ENCODE results near the gene VIM. TPM values are rescaled to one million over a fixed set of nuclear protein-coding genes. Genes with fewer than 3 reads are reported as not detected.

The VIM gene
- total RNA-seq, 1 donor from 2014 or later = 6,230 TPM

DNA sequence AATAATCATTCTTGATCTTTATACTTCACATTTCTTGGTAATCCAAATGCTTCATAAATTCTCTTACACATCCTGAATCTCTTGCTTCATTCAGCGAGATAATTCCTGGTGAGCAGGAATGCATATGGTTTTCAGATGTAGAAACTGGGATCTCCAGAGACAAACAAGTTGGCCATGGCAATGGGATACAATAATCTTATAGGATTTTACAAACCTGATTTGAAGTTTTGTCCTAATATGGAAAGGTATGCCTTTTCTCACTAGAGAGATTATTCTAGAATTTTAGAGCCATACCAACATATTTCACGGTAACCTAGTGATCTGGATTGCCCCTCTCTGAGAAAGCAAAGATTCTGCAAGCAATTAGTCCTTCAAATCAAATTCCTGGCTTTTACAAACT is 13.5 kb upstream of the VIM start:
- Histone ChIP-seq H3K27ac (peak overlapping the region; percentile 89 to 93), H3K4me3 (peak overlapping the region in 1 of 2 donors; percentile 21), H3K9me3 (no peaks in the 10 kb centered on the region), H3K36me3 (no peaks in the 10 kb centered on the region), H3K27me3 (no peaks in the 10 kb centered on the region), H3K4me1 (peaks cover 6 to 47% of the 10 kb centered on the region in 2 donors)
- intact Hi-C loops (cut with DNase I) = loop anchor here (2.0 kb wide), 2 partner anchors 14 kb away; partner anchors contain the start of genes TRDMT1 and VIM
- DNase-seq (ENCODE audit: low spot score in 2 of 2) = no peak
- TF ChIP-seq, protein P1, sequence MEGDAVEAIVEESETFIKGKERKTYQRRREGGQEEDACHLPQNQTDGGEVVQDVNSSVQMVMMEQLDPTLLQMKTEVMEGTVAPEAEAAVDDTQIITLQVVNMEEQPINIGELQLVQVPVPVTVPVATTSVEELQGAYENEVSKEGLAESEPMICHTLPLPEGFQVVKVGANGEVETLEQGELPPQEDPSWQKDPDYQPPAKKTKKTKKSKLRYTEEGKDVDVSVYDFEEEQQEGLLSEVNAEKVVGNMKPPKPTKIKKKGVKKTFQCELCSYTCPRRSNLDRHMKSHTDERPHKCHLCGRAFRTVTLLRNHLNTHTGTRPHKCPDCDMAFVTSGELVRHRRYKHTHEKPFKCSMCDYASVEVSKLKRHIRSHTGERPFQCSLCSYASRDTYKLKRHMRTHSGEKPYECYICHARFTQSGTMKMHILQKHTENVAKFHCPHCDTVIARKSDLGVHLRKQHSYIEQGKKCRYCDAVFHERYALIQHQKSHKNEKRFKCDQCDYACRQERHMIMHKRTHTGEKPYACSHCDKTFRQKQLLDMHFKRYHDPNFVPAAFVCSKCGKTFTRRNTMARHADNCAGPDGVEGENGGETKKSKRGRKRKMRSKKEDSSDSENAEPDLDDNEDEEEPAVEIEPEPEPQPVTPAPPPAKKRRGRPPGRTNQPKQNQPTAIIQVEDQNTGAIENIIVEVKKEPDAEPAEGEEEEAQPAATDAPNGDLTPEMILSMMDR (IDR thresholded peaks at IDR 0.05) = no peak

DNA sequence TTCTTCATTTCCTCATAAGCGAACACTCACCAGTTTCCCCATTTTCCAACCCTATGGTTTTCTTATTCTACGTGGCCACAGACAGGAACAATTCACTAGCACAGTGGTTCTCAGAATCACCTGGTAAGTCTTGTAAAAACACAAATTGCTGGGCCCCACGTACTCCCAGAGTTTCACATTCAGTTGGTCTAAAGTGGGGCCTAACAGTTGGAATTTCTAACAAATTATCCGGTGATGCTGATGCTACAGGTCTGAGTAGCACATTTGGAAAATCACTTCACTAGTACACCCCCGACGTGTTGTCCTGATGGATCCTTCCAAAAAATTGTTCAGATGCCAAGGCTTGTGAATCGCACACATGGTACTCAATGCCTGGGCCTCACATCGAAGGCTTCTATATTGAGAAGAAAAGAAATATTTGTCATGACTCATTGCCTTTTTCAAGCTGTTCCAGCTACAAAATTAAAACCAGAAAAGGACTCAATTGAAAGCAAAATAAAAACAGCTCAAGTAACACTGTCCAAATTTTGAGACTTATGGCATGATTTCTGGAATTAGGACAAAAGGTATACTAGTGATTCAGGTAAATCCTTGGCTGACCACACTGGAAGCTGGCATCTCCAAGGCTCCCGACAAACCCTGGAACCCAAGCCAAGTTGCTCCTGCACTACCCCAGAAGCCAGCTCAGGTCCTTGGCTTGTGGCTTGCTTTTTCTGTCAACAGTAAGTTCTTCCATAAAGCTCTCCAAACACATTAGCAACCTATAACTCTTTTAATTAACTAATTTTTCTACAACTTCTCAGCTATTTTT is 12.9 kb upstream of the VIM start:
- no peaks in the 10 kb centered on the region for H3K27me3 ChIP-seq
- H3K4me1 ChIP-seq = peaks cover 6 to 50% of the 10 kb centered on the region in 2 donors
- H3K4me3 ChIP-seq = peak overlapping the region; percentile 20 to 21
- TF ChIP-seq, protein P1 (IDR thresholded peaks at IDR 0.05) = no peak
- peak overlapping the region; percentile 89 to 93 for H3K27ac ChIP-seq
- DNase-seq (ENCODE audit: low spot score in 2 of 2) = peak in 1 of 2 donors; percentile 86
- intact Hi-C loops (cut with DNase I) = loop anchor here (2.0 to 5.0 kb wide), 3 partner anchors 14 to 63 kb away; partner anchors contain the start of genes TRDMT1 and VIM
- no peaks in the 10 kb centered on the region for H3K9me3 ChIP-seq
- no peaks in the 10 kb centered on the region for H3K36me3 ChIP-seq

DNA sequence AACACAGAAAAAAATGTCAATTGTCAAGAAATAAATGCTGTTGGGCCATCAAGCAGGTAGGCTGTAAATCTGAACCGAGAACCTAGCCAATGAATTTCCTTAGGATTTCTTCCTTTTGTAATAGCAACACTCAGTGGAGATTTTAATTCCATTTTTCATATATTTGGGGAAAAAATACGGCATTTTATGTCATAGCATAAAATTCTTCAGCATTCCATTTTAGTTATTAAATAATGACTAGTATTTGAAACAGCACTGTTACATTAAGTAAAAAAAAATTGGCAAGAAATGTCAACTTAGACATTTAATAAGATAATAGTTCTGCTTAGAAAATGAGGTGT is 12.3 kb upstream of the VIM start:
- Histone ChIP-seq H3K4me1 (peaks cover 6 to 49% of the 10 kb centered on the region in 2 donors), H3K9me3 (no peaks in the 10 kb centered on the region), H3K27me3 (no peaks in the 10 kb centered on the region), H3K4me3 (peak overlapping the region; percentile 12 to 20), H3K36me3 (no peaks in the 10 kb centered on the region), H3K27ac (peak overlapping the region; percentile 89 to 93)
- TF ChIP-seq, protein P1 (IDR thresholded peaks at IDR 0.05) = no peak
- intact Hi-C loops (cut with DNase I) = loop anchor here (2.0 to 5.0 kb wide), 3 partner anchors 13 to 63 kb away; partner anchors contain the start of genes TRDMT1 and VIM
- DNase-seq (ENCODE audit: low spot score in 2 of 2) = no peak

DNA sequence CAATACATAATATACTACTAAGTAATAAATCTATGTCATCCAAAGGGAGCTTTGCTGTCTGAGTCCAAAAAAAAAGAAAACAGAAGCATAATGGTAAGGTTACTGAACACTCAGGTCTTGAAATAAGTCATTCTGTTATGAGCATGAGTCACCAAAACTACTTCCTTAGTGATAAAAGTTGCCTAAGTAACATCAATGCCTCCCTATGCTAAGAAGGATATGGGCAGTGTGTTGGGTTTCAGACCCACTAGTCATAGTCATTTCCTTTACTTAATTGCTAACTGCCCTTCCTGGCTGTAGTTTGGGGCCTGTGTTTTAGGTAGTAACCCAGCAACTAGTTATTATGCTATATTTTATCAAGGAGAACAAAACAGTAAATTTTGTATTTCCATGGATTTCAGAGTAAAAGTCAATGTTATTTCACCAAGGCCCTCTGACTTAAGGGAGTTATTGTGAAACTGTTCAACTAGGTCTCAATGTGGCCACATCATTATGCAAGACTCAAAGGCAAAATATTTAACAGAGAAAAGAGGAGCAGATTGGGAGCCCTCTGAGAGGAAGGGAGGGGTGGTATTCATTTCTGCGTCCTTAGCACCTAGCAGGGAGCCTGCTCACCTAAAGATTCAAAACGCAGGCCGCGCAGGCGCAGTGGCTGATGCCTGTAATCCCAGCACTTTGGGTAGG is 11.7 kb upstream of the VIM start:
- TF ChIP-seq, protein P1 (IDR thresholded peaks at IDR 0.05) = no peak
- H3K4me3 ChIP-seq = peak overlapping the region in 1 of 2 donors; percentile 20
- no peaks in the 10 kb centered on the region for H3K27me3 ChIP-seq
- H3K36me3 ChIP-seq = no peaks in the 10 kb centered on the region
- peaks cover 6 to 50% of the 10 kb centered on the region in 2 donors for H3K4me1 ChIP-seq
- H3K27ac ChIP-seq = peak overlapping the region; percentile 89 to 93
- intact Hi-C loops (cut with DNase I) = loop anchor here (5.0 kb wide), 1 partner anchor 64 kb away; no protein-coding TSS in a partner anchor
- H3K9me3 ChIP-seq = no peaks in the 10 kb centered on the region
- peak; percentile 32 to 81 for DNase-seq (ENCODE audit: low spot score in 2 of 2)

DNA sequence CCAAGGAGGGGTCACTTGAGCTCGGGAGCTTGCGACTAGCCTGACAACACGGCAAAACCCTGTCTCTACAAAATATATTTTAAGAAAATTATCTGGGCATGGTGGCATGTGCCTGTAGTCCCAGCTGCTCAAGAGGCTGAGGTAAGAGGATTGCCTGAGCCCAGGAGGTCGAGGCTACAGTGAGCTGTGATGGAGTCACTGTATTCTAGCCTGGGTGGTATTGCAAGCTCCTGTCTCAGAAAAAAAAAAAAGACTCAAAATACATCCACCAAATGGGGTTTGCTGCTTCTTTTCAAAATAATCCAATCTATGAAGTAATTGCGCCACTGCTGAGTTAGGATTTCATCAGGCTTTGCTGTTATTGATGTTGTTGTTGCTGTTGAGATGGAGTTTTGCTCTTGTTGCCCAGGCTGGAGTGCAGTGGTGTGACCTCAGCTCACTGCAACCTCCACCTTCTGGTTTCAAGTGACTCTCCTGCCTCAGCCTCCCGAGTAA is 11.1 kb upstream of the VIM start:
- Histone ChIP-seq H3K36me3 (no peaks in the 10 kb centered on the region), H3K4me3 (no peak overlapping the region), H3K27ac (peak overlapping the region; percentile 89 to 93), H3K4me1 (peaks cover 6 to 50% of the 10 kb centered on the region in 2 donors), H3K9me3 (no peaks in the 10 kb centered on the region), H3K27me3 (no peaks in the 10 kb centered on the region)
- intact Hi-C loops (cut with DNase I) = loop anchor here (5.0 kb wide), 1 partner anchor 65 kb away; no protein-coding TSS in a partner anchor
- DNase-seq (ENCODE audit: low spot score in 2 of 2) = no peak
- TF ChIP-seq, protein P1 (IDR thresholded peaks at IDR 0.05) = no peak

All from ascending aorta (tissue), 2 donors.